Activated CD4-positive, alpha-beta T cell treated with anti-CD3 and anti-CD28 coated beads, Interleukin-2, Interleukin-4, amounts not matched to agents 100 ng/mL and 50 ng/mL, durations not matched to agents 16 hours and 8 hours (primary cell): Measurements from ENCODE around the gene PRTFDC1.
"Not testable (repeated sequence)": the region's sequence is repeated elsewhere in the genome, so short reads cannot be mapped to it uniquely, and the experiment has no call there.

ENCODE experiments used
- DNase-seq: peaks from one replicate; pipeline ENCODE4 v3.0.0-alpha.2; 2020; ENCODE audit warnings: low spot score

Gene PRTFDC1

DNA sequence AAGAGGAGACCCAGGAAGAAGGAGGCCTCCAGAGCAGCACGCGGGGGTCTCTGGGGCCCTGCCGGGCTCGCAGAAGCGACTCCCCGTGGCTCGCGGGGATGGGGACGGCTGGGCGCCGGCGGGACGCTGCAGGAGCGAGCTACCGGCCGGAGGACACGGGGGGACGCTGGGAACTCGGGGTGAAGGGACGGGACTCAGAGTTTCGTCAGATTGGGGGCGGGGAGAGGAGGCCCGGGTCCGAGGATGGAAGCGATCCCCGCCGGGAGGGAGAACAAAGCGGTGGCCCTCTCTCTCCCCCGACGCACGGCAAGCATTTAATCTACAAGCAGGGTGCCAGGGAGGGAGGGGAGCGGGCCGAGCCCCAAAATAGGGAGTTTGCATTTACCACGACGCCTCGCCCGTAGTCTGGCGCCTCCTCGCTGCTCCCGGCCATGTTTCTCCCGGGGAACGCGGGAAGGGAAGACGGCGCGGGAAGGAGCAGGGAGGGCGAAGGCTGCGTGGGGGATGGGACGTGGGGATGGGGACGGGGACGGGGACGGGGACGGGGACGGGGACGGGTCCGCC lies at the start of gene PRTFDC1:
Gene PRTFDC1 (minus strand): TSS at position 464 of the 564 bp plus-strand sequence. CDS start 31 bp downstream, at position 433.
- DNase-seq: no peak

GRCh38 chr10:24998044-24998443 lies 45.6 kb upstream of the PRTFDC1 start:
- no peak for DNase-seq

DNA sequence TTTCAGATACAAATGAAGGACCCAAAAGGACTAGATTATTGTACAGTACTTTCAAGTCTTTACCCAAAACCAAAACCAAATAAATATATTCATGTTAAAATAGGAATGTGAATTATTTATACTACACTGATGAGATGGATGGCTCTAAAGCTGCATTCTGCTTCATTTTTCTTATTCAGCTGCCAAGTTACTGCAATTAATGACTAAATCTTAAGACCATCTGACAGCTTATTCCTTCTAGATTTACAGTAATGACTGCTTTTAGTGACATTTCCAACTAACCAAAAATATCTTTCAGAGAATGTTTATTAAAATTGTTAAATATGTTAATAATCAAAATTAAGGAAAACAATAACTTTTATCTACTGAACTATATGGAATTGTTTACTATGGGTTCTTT lies 42.7 kb upstream of the PRTFDC1 start:
- no peak for DNase-seq

GRCh38 chr10:24993237-24993958 lies 41.0 kb upstream of the PRTFDC1 start:
- no peak for DNase-seq

DNA sequence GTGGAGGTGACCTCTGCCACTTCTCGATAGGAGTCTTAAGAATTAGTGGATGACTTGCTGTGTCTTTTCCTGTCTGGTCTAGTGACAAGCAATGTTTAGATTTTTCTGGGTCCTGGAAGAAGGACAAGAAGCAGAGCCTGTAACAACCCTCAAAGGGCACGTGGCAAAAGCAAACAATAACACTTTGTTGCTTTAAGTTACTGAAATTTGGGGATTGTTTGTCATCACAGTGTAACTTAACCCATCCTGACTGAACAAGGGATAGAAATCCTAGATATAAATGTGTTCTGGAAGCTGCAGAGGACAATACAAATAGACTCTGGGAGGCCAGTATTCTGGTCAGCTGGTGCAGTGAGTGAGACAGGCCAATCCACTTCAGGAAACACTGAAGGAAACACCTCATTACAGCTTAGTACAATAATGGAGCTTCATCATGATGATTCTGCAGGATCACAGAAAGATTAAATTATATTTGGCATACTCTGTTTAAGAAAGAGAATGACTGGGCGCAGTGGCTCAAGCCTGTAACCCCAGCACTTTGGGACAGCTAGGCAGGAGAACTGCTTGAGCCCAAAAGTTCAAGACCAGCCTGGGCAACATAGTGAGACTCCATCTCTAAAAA lies 40.2 kb upstream of the PRTFDC1 start:
- no peak for DNase-seq

GRCh38 chr10:24991298-24991697 lies 38.9 kb upstream of the PRTFDC1 start:
- no peak for DNase-seq

DNA sequence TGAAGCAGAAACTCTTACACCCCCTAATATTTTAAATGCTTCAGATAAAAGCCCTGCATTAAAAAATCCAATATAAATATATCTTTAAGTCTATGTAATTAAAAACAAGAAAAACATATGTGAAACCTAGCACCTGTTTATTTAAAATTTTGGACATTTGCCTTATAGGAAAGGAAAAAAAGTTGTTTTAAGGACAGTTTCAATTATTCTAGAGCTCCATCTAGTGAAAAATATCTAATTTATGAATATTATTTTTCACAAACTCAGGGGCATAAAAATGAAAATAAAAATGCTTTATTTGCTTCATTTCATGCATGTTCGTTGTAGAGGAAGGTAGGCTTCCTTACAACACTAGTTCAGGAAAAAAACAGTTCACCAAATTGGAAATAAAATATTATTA lies 37.5 kb upstream of the PRTFDC1 start:
- no peak for DNase-seq

DNA sequence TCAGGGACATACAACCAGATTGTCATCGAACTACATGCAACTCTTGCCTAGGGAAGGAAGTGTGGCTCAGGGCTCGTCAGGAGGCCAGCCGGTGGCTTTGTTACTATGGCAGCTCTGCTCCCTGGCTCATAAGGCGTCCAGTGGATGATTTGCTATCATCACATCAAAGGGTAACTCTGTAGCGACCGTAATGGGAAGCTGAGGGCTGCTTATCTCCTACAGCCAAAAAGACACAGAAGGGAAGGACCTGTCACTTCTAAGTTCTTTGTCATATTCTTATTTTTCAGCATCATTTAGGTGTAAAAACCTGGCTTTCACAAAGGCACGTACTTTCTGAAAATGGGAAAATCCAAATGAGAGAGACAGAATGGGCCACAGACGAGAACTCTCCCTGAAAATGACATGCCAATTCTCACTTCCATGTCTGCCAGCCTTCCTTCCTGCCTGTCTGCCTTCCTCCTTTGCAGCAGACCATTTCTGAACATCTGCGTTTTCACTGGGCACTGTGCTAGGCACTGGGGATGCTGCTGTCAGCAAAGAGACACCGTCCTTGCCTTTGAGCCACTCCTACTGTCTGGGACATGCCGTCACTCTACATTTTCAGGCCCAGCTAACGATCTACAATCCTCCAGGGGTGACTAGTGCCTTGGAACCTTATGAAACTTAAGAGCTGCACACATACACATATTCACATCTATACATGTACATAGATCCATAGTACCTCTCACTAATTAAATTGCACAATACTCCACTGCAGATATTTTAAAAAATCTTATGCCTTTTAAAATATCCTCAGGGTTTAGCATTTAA lies 36.6 kb upstream of the PRTFDC1 start:
- no peak for DNase-seq

GRCh38 chr10:24984906-24985305 lies 32.5 kb upstream of the PRTFDC1 start:
- DNase-seq: no peak

DNA sequence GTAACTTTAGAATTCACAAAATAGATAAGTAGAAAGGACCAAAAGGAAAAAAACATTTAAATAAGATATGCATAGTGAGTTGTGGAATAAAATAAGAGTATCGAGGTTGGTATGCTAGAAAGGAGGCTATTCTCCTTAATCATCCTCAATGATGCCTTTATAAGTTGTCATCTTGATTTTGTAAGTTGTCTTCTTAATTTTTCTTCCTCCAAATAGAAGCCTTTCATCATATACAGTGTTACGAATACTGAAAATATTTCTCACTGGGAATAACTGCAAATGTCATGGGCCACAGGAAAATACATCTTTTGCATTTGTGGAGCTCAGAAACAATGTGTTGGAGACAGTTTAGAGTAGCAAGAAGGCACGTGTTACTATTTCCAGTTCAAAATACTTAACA lies 31.5 kb upstream of the PRTFDC1 start:
- no peak for DNase-seq

GRCh38 chr10:24983130-24983529 lies 30.7 kb upstream of the PRTFDC1 start:
- no peak for DNase-seq

GRCh38 chr10:24982319-24983112 lies 30.1 kb upstream of the PRTFDC1 start:
- DNase-seq: no peak

- no peak for DNase-seq
Measured at GRCh38 chr10:24981161-24981710, 28.8 kb upstream of the PRTFDC1 start.

- DNase-seq: no peak
Measured at GRCh38 chr10:24979685-24980084, 27.3 kb upstream of the PRTFDC1 start.

GRCh38 chr10:24974976-24975375 lies 22.6 kb upstream of the PRTFDC1 start:
- no peak for DNase-seq

- no peak for DNase-seq
Measured at GRCh38 chr10:24973163-24973562, 20.8 kb upstream of the PRTFDC1 start.

- DNase-seq: no peak
Measured at GRCh38 chr10:24971374-24971773, 19.0 kb upstream of the PRTFDC1 start.

GRCh38 chr10:24969841-24970281 lies 17.5 kb upstream of the PRTFDC1 start:
- no peak for DNase-seq

DNA sequence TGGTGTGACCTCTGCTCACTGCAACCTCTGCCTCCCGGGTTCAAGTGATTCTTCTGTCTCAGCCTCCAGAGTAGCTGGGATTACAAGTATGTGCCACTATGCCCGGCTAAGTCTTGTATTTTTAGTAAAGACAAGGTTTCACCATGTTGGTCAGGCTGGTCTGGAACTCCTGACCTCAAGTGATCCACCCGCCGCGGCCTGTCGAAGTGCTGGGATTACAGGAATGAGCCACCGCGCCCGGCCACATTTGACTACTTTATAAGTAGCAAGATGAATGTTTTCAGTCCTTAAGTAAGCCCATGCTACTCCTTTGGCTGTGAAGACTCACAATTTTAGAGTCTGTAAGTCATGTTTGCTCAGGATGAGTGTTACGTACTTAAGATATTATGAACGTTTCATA lies 16.5 kb upstream of the PRTFDC1 start:
- not testable (repeated sequence) for DNase-seq

GRCh38 chr10:24968349-24968748 lies 15.9 kb upstream of the PRTFDC1 start:
- DNase-seq: no peak

DNA sequence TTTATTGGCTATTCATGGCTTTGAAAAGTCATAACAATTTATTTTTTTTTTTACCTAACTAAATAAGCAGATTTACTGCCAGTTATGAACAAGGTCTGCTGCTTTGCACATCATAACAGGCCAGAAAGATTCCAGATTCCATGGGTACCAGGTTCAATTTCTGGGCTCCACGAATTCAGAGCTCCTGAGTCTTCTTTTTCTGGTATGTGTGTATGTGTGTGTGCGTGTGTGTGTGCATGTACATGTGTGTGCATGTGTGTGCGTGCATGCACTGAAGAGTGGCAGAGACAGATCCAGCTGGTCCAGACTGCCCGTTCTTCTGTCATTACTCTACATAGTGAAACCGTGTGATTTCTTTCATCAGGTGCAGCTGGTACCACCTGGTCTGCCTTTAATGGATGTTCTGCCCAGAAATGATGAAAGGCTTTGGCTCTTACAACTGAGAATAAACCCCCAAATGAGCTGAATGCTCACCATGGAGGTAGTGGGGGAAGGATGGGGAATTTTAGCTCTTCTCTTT lies 14.6 kb upstream of the PRTFDC1 start:
- no peak for DNase-seq
